UCSD-AML1 (cell line): ENCODE results near the gene FAM118B.

Experiments
- DNase-seq: peaks from one replicate; lab custom pipeline; 2025; ENCODE audit not compliant: unreplicated experiment; lab: John Stamatoyannopoulos, UW

Gene FAM118B

GRCh38 chr11:126186708-126187529, 24.7 kb upstream of the FAM118B start:
- DNase-seq: no peak

- no peak for DNase-seq
These were observed 23.1 kb upstream of the FAM118B start for GRCh38 chr11:126188332-126189108.

GRCh38 chr11:126189109-126189929, 22.3 kb upstream of the FAM118B start:
- DNase-seq: no peak

GRCh38 chr11:126190792-126191191, 20.8 kb upstream of the FAM118B start:
- DNase-seq: no peak

- no peak for DNase-seq
These were observed 20.1 kb upstream of the FAM118B start for GRCh38 chr11:126191379-126192073.

- DNase-seq: no peak
These were observed 19.2 kb upstream of the FAM118B start for GRCh38 chr11:126192361-126192760.

- DNase-seq: no peak
These were observed 18.5 kb upstream of the FAM118B start for GRCh38 chr11:126193038-126193478.

- peak; percentile 30 for DNase-seq
These were observed 17.4 kb upstream of the FAM118B start for GRCh38 chr11:126194121-126194543.

- no peak for DNase-seq
These were observed 16.5 kb upstream of the FAM118B start for GRCh38 chr11:126195119-126195518.

GRCh38 chr11:126197277-126197939, 14.2 kb upstream of the FAM118B start:
- DNase-seq: no peak

- DNase-seq: no peak
These were observed 12.9 kb upstream of the FAM118B start for GRCh38 chr11:126198648-126199047.

GRCh38 chr11:126202646-126203359, 8.8 kb upstream of the FAM118B start:
- no peak for DNase-seq

GRCh38 chr11:126205359-126205758, 6.2 kb upstream of the FAM118B start:
- DNase-seq: no peak

- DNase-seq: no peak
These were observed 3.7 kb upstream of the FAM118B start for GRCh38 chr11:126207896-126208295.

GRCh38 chr11:126210871-126211235, 729 bp upstream of the FAM118B start:
- DNase-seq: no peak

GRCh38 chr11:126212089-126212660, 593 bp downstream of the FAM118B start:
- DNase-seq: no peak

- DNase-seq: no peak
These were observed 2.9 kb downstream of the FAM118B start for GRCh38 chr11:126214441-126214840.

GRCh38 chr11:126214841-126215240, 3.3 kb downstream of the FAM118B start:
- DNase-seq: no peak
